ENCODE results near the gene CHD2.
"Not testable (repeated sequence)": the region's sequence is repeated elsewhere in the genome, so short reads cannot be mapped to it uniquely, and the experiment has no call there.

Gene CHD2

GRCh38 chr15:93035092-93035915 lies 135.2 kb downstream of the CHD2 start:
- DNase-seq (ENCODE audit: low read depth): no peak

DNA sequence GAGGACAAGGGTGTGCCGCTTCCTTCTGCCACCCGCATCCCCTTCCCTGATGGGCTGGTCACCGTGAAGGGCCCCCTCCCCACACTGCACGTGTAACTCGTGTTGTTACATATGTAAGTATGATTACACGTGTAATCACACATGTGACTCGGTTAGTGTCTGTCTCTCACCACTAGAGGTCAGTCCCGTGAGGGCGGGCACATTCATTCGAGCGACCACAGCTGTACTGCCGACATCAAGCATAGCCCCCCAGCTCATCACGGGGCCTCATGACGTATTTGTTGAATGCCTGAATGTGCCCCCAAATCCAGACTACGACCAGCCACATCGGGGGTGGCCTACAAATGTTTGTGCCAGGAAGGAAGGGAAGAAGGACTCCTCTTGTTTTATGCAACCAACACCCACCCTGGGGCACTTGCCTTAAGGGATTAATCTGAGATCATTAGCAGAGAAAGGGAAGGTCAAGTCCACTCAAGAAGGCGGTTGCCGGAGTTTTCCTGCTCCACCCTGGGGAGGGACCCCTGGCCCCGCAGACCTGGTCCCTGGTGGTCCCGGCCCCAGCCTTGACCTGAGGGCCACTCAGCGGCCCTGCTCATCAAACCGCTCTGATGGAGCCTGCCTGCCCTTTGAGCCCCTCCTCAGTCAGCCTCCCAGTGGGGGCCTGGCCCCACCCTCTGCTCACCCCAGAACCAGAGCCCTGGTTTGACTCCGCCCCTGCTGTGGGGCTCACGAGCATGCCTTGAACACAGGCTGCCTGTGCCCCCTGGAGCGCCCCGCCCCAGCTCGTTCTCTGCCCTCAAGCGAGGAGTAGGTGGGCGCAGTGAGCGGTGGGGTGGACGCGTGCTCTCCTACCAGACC lies 136.1 kb downstream of the CHD2 start:
- DNase-seq (ENCODE audit: low read depth): peak; percentile 28

DNA sequence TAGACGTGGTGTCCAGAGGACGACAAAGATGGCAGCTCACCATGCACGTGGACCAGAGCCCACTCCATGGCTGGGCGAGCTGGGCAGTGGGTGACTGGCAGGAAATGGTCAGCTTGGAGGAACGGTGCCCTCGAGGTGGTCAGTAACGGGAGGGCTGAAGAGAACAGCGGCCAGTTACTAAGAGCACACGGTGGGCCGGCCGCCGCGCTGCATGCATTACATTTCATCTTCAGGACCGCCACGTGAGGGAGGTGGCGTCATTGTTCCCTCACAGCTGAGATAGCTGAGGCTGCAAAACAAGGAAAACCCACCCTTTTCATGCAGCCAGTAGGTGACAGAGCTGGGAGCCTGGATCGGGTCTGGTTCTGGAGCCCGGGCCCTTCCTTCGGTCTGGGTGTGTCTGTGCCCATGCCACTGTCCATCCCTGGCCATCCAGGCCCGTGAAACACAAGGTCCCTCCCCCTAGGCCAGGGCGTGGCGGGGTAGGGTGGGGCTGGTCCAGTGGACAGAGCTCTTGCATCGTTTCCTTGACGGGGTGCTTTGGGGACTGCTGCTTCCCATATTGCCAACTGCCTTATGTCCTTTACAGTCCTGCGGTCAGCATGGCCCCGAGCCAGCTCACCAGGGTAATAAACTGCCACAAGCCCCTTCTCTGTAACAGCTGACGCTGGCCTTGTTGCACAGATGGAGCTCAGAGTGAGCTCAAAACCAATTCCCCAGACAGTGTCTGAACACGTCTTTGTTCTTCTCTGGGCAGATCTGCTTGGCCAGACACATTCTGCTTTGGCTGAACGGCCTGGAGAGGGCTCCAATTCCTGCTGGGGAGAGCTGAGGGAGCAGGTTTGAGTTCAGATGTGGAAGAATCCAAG lies 137.1 kb downstream of the CHD2 start:
- no peak for DNase-seq (ENCODE audit: low read depth)

DNA sequence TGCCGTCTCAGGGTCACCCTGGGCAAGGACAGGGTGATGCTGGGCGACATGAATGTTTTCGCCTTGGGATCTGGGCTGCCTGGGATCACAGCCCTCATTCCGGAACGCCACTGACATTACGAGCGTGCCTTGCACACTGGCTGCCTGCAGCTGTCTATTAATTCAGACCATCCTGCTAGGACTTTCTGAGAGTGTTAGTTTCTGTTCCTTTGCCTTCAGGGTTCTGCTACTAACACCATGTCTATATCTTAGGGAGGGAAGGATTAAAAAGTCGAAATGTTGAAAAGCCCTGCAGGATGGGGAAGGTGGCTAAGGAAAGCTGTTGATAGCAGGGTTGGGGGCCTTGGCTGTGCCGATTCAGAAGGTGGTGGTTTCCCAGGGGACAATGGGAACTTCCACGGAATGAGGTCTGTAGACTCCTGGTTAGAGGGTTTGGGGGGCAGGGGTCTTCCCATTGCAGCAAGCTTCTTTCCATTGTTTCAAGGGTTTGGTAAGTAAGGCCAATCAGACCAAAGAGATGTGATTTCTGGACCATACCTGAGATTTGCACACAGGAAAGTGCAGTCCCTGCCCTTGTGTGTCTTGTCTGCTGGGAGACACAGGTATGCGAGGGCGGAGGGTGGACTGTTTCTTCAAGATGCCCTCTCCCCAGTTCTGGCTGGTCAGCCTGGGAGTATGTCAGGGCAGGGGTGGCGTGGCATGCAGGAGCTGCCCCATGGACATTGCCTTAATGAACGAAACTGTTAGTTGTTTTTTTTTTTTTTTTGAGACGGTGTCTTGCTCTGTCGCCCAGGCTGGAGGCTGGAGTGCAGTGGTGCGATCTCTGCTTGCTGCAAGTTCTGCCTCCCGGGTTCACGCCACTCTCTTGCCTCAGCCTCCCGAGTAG lies 137.9 kb downstream of the CHD2 start:
- no peak for DNase-seq (ENCODE audit: low read depth)

DNA sequence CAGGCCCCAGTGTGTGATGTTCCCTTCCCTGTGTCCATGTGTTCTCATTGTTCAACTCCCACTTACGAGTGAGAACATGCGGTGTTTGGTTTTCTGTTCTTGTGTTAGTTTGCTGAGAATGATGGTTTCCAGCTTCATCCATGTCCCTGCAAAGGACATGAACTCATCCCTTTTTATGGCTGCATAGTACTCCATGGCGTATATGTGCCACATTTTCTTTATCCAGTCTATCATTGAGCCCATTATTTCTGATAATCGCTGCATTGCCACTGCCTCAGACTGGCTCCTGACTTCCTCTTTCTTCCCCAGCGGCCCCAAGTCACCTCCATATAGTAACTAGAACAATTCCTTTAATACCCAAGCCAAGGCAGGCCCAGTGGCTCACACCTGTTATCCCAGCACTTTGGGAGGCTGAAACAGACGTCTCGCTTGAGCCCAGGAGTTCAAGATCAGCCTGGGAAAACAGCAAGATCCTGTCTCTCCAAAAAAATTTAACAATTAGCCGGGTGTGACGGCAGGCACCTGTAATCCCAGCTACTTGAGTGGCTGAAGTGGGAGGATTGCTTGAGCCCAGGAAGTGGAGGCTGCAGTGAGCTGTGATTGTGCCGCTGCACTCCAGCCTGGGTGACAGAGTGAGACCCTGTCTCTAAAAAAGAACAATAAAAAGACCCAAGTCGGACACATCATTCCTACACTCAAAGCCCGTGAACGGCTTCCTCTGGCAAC lies 139.6 kb downstream of the CHD2 start:
- DNase-seq (ENCODE audit: low read depth): not testable (repeated sequence)

DNA sequence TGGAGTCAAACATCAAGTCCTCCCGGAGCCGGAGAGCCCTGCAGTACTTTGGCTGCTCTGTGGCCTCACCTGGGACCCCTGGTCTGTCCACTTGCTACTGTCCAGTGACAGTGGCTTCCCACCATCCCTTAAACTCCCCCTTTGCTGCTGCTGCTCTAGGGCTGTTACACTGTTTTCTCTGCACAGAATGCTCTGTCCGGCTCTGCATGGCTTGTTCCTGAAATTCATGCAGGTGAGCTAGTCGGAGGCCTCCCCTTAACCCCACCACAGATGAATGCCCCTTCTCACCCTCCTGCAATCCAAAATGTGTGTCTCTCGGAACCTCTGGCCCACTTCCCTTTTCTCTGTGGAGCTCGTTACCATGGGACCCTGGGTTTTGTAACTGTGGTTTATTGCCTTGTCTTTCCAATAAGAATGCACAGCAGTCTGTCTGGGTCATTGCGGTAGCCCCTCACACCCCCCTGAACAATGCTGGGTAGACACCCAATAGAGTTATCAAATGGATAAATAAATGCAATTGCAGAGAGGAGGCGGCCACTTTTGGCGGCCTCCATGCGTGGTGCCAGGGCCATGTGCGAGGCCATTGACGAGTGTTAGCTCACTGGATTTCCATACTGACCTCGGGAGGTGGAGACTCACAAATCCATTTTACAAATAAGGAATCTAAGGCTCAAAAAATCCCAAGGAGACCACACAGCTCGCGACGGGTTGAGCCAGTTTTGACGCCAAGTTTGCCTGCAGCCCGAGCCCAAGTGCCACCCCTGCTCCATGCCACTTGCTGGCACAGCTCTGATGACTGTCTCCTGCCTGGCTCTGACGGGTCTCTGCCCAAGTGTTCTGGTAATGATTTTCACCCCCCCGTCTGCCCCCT lies 140.4 kb downstream of the CHD2 start:
- no peak for DNase-seq (ENCODE audit: low read depth)

DNA sequence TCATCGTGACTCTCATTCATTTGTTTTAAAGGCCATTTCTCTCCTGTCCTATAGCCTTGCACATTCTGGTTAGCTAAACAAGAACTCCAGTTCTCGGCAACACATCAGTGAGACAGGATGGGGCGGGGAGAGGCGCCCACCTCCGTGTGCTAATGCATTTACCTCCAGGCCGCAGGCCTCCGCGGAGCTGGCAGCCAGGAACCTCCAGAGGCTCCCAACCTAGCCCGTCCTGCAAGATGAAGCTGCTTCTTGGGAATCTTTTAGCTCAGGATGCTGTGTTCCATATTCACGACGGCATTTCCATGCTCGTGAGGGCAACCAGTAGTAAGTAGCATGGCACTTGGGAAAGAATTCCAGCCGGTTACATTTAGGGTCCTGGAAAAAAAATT lies 141.0 kb downstream of the CHD2 start:
- no peak for DNase-seq (ENCODE audit: low read depth)

DNA sequence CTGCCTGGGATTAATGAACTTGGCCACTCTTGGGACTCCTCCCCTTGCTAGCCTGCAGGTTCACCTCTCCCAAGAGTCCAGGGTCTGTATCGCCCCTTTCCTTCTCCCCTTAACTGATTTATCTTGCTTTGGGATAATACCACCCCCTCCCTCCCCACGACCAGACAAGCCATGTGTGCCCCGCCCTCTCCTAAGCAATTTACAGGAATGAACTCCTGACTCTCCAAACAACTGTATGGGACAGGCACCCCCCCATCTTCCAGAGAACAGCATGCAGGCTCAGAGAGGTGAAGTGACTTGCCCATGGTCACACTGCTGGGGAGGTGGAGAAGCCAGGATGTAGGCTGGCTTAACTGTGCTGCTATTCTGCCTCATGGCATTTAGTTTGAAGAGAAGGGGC lies 142.1 kb downstream of the CHD2 start:
- no peak for DNase-seq (ENCODE audit: low read depth)

GRCh38 chr15:93042691-93043378 lies 142.7 kb downstream of the CHD2 start:
- no peak for DNase-seq (ENCODE audit: low read depth)

DNA sequence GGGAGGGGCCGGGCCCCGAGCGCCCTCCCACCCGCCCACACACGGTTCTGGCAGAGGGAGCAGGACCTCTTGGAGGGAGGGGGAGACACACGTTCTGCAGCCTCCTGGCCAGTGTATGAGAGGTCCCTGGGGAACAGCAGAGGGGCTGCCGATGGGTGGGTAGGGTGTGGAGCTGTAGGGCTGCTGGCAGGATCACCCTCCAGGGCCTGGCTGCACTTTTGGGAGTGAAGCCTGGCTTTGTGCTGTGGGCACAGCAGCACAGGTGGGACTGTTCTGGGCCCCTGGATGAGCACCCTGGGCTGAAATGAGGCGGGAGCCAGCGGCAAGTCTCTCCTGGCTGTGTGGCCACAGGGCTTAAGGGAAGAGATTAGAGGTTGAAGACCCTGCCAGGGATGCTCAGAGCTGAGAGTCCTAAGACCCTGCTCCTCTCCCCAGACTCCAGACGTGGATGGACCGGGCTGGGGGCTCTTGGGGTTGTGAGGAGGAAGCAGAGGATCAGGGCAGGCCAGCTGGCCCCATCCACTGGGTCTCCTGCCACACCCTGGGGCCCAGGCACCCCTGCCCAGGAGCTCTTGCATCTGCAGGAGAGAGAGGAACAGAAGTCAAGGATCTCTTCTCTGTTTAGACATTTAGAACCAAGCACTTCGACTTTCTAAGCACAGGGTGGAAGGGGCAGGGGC lies 143.6 kb downstream of the CHD2 start:
- DNase-seq (ENCODE audit: low read depth): no peak

GRCh38 chr15:93044301-93045190 lies 144.4 kb downstream of the CHD2 start:
- DNase-seq (ENCODE audit: low read depth): no peak

- no peak for DNase-seq (ENCODE audit: low read depth)
Observed at GRCh38 chr15:93045191-93045785, 145.2 kb downstream of the CHD2 start.

DNA sequence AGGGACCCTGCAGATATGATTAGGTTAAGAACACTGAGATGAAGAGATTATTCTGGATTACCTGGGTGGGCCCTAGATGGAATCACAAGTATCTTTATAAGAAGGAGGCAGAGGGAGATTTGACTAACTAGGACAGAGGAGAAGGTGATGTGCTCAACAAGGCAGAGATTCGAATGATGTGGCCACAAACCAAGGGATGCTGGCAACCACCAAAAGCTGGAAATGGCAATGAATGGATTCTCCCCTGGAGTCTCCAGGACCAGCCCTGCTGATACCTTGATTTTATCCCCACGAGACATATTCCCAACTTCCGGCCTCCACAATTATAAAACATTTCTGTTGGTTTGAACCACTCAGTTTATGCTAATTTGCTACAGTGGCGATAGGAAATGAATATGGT lies 146.0 kb downstream of the CHD2 start:
- no peak for DNase-seq (ENCODE audit: low read depth)

- DNase-seq (ENCODE audit: low read depth): no peak
Observed at GRCh38 chr15:93046721-93047120, 146.6 kb downstream of the CHD2 start.

DNA sequence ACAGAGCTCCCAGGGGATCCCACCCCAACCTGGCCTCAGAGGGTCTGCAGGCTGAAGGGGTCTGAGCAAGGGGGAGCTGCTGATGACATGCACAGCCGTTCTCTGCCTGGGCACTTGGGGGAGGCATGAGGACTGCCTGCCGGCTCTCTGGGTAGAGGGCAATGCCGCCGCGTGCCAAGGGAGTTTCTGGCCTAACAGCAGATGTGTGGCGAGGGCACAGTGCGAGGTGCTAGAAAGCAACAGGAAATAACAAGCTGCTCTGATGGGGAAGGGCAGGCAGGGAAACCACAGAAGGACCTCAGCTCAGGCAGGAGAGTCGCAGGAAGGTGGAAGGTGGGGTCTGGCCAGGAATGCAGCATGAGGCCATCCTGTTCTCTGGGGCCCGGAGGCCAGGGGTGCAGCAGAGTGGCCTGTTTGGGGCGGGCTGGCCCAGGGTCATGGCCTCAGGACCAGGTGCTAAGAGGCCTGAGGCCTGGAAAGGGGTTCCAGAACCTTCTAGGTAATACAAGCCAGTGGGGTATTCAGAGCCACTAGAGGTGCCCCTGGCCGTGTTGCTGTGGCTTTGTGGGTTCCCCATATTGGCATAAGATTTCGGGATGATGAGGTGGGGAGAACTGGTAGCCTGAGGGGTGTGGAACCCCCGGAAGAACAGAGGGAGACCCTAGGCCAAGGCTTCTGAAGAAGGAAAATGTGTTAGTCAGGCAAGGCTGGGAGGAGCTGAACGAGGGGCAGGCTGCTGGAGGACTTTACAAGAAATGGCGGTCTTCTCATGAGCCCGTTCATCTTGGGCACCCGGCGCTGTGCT lies 147.7 kb downstream of the CHD2 start:
- DNase-seq (ENCODE audit: low read depth): no peak

GRCh38 chr15:93048426-93048721 lies 148.2 kb downstream of the CHD2 start:
- DNase-seq (ENCODE audit: low read depth): no peak
